GM21515 (cell line): ENCODE data around the gene ATP2B2.

Experiments
- ATAC-seq: cut with Tn5 transposase; IDR thresholded peaks from one replicate; pipeline ENCODE4 v1.9.1; 2021; ENCODE audit not compliant: unreplicated experiment

ATP2B2 gene

DNA sequence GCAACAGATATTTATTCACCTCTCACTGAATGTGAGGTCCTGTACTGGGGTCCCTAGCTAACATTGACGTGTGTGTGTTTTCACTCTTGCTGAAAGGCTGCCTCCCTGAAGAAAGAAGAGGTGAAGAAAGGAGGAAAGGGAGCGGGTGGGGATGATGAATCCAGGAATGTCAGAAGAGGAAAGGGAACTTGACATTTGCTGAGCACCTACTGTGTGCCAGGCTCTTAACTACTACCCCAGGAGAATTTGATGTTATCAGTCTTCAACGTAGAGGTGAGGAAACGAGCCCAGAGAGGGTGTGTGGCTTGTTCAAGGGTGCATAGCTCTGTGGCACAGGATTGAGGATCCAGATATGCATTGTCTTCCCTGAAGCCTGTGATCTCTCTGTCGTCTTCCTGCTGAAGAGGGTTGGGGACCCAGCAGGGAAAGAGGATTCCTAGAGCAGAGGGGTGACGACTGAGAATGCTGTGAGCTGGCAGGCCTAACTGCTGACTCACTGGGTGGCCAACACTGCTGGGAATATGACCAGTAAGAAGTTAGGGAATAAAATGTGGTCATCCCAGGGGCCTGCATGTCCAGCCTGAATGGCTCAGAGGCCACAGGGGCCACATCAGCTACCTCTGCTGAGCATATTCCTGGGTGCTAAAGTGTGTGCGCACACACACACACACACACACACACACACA lies 6.6 kb upstream of the ATP2B2 start:
- ATAC-seq: no peak

DNA sequence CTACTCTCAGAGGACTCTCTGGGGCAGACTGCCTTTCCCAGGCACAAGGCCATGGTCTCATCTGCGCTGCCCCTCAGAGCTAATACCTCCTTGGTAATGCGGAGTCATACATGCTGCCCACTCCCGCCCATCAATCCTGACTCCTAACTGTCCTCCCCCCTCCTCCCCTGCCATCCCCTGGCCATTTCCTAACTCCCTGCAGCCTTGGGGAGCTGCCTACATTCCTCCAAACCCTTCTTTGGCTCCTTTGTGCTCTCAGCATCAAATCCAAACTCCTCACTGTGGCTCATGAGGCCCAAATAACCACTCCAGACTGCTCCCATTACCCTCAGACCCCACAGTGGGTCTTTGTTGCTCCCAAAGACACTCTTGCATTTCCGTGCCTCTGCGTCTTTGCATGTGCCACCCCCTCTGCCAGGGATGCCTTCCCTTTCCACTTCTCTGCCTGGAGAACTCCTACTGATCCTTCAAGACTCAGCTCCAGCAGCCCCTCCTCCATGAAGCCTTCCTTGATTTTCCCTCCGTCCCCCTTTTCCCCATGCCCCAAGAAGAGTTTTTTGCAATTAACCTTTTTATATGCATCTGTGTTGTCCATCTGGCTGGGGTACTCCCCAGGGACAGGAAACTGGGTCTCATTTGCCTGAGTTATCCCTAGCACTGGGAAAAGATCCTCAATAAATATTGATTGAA lies 5.5 kb upstream of the ATP2B2 start:
- ATAC-seq: no peak

DNA sequence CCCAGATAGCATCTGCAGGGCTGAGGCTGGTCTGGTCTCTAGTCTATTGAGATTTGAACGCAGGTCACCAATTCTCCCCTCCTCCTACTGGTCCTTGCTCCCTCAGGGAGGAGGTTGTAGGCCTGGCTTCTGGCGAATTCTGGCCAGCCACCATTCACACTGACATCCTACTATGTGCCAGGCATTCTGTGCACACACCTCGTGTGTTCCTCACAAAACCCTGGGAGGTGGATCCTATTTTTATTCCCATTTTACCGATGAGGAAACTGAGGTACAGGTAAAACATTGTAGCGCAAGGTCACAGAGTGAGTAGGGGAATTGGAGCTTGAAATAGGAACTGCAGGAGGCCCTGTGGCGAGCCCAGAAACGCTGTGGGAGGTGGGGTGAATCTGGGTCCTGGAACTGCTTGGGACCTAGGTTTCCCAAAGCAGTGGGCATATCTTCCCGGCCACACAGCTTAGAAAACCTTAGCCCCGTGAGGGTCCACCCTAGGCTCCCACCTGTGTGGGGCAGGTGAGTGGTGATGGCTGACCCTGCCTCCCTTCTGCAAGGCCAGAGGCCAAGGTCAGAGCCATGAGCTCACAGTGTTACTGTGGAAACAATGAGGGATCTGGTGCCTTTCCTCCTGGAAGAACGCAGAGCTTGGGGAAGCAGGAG lies 4.8 kb upstream of the ATP2B2 start:
- no peak for ATAC-seq

DNA sequence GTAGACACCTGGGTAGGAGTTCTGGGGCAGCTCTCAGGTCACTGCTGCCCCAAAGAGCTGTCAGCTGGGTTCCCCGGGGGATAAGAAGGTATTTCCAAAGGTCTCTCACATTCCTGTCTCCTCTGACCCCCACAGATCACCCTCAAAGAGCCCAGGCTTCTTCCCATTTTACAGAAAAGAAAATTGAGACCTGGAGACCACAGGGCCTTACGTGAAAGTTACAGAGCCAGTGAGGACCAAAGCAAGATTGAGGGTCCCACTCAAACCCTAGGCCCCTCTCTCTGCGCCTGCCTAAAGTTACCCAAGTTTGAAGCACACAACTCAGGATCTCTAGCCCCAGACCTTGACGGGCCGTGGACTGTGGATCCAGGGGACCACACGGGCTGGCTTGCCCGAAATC lies 3.9 kb upstream of the ATP2B2 start:
- no peak for ATAC-seq

DNA sequence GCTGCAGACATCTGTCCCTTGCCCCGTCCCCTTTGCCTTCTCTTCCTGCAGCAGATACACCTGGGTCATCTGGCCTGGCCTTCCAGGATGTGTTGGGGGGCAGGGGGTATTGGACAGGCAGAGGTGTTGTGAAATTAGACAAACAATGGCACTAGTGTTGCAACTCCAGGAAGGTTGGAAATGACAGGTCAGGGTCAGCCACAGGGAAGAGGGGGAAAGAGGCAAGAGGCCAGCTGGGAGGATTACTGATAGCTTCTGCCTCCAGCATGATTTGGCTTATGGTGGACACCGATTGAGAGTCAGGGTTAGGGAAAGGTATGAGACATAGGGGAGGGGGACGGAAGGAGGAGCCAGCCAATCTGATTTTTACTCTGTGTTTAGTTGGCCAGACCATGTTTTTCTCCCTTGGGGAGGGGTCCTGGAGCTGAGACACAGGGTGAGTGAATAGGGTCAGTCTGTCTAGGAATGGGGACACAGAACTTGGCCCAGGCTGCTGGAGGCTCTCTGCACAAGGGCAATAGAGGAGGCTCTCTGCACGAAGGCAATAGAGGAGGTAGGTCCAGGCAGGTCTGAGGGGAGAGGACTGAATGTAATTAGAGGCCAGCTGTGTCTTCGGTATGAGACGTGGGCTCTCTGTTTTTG lies 3.4 kb upstream of the ATP2B2 start:
- no peak for ATAC-seq

DNA sequence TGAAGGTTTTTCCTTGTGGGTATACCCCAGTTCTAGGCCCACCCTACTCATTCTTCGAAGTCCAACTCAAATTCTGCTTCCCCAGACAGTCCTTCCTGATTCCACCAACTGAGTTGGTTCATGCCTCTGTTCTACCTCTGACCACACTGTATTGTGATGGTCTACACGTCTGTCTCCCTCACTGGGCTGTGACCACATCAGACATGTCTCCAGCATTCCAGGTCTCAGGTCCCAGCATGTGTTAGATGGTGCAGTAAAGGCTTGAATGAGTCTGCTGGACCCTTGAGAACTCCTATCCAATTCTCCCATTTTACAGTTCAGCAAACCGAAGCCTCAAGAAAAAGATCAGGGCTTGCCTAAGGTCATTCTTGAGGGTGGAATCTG lies 2.8 kb upstream of the ATP2B2 start:
- no peak for ATAC-seq

DNA sequence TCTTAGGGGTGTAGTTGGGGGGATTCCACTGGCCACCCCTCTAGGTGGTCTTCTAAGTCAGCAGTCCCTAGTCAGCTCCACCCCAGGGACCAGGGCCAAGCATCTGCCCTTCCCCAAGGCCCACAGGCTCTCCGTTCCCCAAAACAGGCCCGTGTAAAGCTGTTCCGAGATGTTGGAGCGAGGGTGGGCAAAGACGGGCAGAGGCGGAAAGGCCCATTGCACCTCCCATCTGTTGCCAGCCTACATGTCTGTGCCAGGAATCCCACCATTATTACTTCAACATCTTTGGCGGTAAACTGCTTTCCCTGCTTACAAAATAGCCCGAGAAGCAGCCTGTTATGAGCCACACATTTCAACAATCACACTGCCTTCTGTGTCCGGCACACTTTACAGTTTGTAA lies 1.9 kb upstream of the ATP2B2 start:
- no peak for ATAC-seq

DNA sequence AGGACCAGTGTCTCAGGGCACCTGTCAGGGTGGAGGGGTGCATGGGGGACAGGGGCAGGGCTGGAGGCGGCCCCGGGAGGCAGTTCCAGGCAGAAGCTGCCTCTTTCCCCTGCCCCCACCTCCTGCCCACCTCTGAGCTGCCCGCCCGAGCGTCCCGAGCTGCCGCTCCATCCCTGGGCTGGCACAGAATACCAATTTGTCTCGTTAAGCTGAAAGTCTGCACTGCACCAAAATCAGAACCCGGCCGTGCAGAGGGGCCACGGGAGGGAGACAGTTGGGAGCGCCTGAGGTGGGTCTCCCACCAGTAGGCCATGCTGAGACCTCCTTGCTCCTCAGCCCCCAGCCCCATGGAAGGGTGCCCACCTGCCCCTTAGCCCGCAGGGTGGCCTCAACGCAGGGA lies 1.3 kb upstream of the ATP2B2 start:
- ATAC-seq: no peak

DNA sequence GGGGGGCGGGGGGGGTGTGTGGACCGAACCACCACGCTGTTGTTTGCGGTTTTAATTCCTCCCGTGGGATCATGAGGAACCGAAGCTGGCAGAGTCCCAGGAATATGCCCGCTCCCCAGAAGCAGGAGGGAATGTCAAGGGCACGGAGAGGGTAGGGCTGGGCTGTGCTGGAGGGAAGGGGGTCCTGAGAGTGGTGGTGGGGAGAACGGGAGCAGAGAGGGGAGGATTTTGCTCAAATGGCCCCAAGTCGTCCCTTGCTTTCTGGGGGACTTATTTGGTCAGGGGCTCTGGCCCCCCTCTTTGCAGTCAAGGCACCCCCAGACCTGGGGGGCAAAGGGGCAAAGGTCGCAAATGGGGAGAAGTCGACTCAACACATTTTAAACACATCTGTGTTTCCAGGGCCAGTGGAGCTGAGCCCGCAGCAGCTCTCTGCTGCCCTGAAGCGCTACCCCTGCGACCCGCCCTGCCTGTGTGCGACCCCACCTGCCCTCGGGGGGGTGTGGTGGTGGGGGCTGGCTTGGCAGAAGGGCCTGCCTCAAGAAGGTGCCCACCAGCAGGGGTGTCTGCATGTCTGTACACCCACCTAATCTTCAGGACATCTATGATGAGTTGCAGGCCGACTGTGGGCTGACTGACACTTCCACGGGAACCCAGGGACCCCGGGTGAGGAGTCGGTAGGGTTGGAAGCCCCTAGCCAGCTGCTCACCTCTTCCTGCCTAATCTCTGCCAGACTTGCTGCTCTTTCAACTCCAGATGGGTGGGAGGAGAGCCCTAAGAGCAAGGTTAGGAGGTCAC lies 602 bp upstream of the ATP2B2 start:
- ATAC-seq: no peak

DNA sequence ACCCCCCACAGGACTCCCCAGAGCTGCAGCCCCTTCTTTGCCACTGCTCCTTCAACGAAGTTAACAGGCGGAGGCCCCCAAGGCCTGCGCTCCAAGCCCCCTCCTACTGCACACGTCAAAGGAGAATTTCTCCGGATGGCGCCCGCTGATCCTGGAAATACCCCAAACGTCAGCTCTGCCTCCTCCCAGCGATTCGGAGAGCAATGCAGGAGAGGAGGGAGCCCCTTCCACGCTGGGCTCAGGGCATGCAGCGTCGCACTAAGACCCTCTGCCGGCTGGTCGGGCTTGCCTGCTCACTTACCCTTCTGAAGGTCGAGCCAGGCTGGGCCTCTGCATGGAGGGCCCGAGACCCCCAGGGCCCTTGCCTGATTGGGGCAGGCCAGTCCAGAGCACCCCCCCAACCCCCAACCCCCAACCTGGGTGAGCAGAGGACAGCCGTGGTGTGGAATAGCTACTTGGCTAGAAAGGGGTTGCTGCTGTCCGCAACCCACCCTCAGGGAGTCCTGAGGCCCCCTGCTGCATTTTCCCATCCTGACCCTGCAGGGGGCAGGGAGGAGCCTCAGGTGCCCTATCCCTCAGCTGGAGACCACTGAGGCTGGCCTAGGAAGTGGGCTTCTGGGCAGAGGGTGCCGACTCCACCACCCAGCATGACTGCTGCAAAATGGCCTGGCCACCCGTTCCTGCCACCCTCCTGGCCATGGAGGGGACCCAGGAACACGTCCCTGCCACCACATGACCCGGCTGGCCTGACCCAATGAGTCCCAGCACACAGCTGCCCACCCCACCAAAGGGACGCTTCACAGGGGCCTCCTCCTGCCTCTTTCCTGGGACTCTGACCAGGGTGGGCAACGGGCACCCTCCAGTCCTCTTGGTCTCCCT lies 976 bp downstream of the ATP2B2 start:
- no peak for ATAC-seq

DNA sequence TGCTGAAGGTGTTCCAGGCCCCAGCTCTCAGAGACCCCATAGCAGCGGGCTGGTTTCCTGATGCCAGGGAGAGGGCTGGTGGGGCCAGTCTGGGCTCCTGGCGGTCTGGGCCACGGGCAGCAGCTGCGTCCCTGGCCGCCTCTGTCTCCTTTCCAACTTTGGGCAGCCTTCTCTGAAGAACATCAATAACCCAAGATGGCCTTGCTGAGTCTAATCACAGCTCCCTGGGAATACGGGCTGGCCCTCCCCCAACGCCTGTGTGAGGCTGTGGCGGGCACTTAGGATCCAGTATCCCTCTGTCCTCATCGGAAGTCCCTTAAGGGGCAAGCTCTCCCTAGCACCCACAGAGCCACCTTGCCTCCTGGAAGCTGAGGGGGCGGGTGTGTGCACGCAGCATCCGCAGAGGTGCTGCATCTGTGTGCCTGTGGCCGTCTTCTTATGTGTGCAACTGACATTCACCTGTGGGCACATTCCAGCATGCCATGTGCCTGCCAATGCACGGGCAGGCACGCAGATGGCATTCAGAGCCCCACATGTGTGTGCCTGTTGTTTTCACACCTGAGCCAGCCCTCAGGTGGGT lies 2.1 kb downstream of the ATP2B2 start:
- ATAC-seq: no peak

DNA sequence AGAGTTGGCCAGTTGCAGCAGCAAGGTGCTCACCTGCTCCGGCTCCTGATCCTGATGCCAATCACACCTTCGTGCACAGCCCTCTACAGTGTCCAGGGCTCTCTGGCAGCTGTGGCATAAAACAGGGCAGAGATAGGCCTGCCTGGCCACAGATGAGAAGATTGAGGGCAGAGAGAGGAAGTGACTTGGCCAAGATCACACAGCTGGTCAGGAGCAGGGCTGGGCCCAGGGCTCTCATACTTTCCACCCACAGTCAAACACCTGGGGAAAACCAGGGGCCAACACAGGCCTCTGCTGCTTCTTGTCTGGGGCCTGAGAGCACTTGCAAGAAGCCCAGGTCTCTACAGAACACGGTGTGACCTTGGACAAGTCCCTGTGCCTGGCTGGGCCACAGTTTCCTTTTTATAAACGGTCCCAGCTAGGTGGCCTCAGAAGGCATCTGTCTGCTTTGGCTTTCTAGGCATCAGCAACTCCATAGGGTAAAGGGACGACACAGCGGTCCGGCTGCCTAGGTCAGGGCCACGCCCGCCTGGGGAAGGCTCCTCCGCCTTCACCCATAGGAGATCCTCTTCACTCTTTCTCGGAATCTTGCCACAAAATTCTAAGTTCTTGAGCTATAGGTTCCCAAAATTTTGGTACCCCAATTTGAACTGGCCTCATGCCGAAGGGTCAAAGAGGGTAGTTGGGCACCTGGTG lies 3.1 kb downstream of the ATP2B2 start:
- ATAC-seq: no peak

DNA sequence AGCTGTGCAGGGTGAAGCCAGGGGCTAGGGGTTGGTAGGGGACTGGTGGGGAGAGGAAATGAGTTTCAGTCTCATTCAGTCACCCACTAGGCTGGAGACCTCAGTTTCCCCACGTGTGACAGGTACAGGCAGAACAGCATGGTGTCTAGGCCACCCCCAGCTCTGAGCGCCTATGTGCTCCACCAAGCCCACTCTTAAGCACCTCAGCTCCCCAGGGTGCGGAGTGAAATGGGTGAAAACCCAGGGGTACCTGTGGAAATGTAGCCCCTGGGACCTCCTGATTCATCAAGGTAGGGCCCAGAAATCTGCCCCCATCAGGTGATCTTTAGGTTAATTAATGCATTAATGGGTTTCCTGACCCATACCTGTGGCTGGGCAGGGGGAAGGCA lies 3.7 kb downstream of the ATP2B2 start:
- ATAC-seq: no peak

DNA sequence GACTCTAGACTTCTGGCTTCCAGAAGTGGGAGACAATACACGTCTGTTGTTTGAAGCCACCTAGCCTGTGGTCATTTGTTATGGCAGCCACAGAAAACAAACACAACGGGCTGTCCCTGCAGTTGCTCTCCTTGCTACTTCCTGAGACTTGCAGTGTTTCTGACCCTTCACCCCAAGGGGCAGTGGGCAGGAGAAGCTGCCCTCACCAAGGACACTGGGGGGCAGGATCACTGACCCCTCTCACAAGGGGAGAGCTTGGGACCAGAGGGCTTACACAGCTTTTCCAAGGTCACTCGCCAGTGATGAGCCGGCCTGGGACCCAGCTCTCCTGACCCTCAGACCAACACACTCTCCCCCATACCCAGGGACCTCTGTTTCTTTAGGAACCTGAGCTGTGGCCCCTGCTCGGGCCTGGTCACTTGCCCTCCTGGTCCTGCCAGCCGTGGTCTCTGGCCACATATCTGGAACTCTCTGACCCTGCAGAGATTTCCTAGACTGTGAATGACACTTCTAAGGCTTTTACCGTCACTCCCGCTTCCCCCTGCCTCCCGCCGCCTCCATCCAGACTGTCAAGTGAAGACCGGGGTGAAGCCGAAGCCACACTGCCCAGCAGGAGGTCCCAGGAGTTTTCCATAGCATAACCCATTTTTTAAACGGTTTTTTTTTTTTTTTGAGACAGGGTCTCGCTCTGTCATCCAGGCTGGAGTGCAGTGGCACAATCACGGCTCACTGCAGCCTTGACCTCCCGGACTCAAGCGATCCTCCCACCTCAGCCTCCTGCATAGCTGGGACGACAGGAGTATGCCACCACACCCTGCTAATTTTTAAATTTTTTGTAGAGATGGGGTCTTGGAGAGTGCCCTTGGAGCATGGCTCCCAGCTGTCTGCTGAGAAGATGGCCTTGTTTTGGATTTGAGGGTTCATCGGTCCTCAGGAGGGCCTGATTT lies 4.4 kb downstream of the ATP2B2 start:
- no peak for ATAC-seq

DNA sequence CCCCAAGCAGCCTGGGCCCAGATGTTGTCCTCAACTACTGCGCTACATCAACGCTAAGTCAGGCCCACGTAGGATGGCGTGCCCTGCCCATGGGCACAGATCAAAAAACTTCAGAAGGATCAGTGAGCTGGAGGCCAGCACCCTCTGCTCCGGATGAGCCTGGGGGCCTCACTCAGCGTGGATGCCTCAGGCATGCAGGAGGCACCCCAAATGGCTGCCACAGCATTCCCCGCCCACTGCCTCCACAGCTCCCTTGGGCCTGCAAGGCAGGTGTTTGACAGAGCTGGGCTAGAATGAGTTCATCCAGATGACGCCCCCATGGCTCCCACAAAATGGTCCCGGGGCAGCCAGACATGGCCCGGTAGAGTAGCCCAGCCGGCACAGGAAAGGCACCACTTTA lies 7.1 kb downstream of the ATP2B2 start:
- no peak for ATAC-seq

DNA sequence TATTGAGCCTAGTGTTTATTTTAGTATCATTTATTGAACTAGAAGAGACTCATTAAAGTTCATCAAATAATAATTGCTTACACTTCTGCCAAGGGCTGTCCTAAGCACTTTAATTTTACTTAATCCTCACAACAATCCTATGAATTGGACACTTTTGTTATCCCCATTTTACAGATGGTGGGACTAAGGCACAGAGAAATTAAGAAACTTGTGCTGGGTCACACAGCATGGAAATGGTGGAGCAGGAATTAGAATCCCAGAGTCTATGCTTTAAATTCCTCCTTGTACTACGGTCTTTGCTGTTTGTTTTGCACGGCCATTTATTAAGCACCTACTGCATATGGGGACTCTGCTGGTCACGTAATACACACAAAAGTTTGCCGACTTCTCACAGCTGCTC lies 7.9 kb downstream of the ATP2B2 start:
- ATAC-seq: no peak

DNA sequence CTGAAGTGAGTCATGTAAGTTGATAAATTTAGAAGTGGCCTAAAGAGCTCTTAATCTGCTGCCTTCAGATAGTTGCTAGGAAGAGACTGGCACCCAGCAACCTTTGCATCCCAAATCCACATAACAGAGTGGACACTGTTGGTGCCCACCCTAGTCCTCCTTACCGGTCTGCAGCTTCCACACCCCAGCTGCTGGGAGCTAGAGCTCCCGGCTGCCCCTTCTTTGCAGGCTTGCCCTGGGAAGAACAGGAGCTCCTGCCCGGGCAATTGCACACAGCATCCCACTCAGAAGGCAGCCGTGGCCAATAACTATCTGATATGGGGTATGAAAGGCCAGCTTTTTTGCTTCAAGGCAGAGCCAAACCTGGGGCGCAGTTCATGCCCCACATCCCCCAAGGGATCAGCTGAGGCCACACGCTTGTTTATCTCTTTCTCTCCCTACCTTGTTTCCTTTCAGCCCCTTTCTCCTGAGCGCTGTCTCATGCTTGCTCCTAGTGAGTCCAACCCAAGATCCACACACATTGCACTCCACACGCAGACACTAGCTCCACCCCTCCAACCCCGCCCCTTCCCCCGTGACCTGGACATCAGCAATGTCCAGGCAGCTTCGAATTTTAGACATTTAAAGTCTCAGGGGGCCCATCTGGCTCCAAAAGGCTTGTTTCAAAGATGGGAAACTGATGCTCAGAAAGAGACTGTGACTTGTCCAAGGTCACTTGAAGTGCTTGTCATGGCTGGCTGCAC lies 9.1 kb downstream of the ATP2B2 start:
- ATAC-seq: no peak
